BLaER1 treated with 17β-estradiol and CSF1 and Interleukin-3, amounts not matched to agents 10 nM and 100 nM (cell line): ENCODE measurements around the gene SPOUT1.

Source experiments
- H3K27ac ChIP-seq, 11 experiments: shearing (Covaris generic); formaldehyde crosslinking; 2 replicates each; pipeline ENCODE4 v1.8.1; 2022
- H3K27me3 ChIP-seq, 11 experiments: shearing (Covaris generic); formaldehyde crosslinking; 2 replicates each; pipeline ENCODE4 v1.8.1; 2022
- H3K36me3 ChIP-seq, 11 experiments: shearing (Covaris generic); formaldehyde crosslinking; 2 replicates each; pipeline ENCODE4 v1.8.1; 2022
- H3K4me1 ChIP-seq, 10 experiments: shearing (Covaris generic); formaldehyde crosslinking; 2 replicates each; pipeline ENCODE4 v1.8.1; 2022
- H3K4me2 ChIP-seq, 11 experiments: shearing (Covaris generic); formaldehyde crosslinking; 2 replicates each; pipeline ENCODE4 v1.8.1; 2022
- H3K4me3 ChIP-seq, 10 experiments: shearing (Covaris generic); formaldehyde crosslinking; 2 replicates each; pipeline ENCODE4 v1.8.1; 2022
- H3K9ac ChIP-seq, 11 experiments: shearing (Covaris generic); formaldehyde crosslinking; 2 replicates each; pipeline ENCODE4 v1.8.1; 2022
- H3K9me3 ChIP-seq, 11 experiments: shearing (Covaris generic); formaldehyde crosslinking; replicated peaks in 1 of 11; 2 replicates each; pipeline ENCODE4 v1.8.1; 2022
- H4K20me1 ChIP-seq, 11 experiments: shearing (Covaris generic); formaldehyde crosslinking; 2 replicates each; pipeline ENCODE4 v1.8.1; 2022
- Cebpa-rat ChIP-seq, 11 experiments: shearing (Covaris generic); IDR thresholded peaks; 2 replicates each; pipeline ENCODE4 v1.8.1; 2022

SPOUT1 gene

GRCh38 chr9:128818839-128819715, 10.5 kb downstream of the SPOUT1 start:
- Histone ChIP-seq H3K9ac (peak overlapping the region; percentile 81 to 93 (median 89)), H3K4me3 (peak overlapping the region; percentile 76 to 94 (median 81)), H3K27me3 (no peaks in the 10 kb centered on the region), H3K4me2 (peak overlapping the region; percentile 87 to 100 (median 97)), H3K9me3 (no peaks in the 10 kb centered on the region), H4K20me1 (peaks cover 0 to 52% (median 47%) of the 10 kb centered on the region in 11 experiments; a peak in 19 of 22 replicates), H3K4me1 (peaks cover 16 to 29% (median 19%) of the 10 kb centered on the region in 10 experiments), H3K27ac (peak overlapping the region; percentile 80 to 90 (median 85)), H3K36me3 (peaks cover 31 to 44% (median 36%) of the 10 kb centered on the region in 11 experiments)
- TF ChIP-seq Cebpa-rat (IDR thresholded peaks at IDR 0.05), result no peak

DNA sequence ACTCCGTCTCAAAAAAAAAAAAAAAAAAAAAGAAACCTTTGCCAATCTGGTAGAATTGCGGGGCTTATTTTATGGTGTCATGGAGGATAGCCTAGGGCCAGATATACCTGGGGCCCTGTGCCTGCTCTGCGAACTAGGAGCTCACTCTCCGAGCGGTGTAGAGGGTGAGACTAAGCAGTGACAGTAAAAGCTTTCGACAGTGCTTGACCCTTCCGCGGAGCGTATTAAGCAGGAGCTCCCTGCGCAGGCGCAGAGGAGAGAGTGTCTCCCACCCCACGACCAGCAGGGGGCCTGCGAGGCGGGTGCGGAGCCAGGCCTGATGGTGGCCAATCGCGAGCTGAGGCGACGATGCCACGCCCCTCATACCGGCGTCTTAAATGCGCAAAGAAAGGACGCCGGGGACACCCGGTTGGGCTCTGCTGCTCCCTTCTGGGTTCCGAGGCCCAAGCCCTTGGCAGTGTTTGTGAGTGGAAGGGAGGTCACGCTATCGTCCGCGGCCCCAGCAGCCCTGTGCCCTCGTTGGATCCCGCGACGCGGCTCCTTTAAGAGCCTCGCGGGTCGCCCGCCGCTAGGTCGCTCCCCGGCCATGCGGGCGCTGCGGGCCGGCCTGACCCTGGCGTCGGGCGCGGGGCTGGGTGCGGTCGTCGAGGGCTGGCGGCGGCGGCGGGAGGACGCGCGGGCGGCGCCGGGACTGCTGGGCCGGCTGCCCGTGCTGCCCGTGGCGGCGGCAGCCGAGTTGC, 11.3 kb downstream of the SPOUT1 start, which contains the start of gene ENDOG:
Gene ENDOG (plus strand): TSS at position 402 of the 740 bp plus-strand sequence. CDS start 185 bp downstream, at position 587.
- Histone ChIP-seq H3K4me2 (peak within 1 kb of the TSS; percentile 87 to 100 (median 97)), H3K9ac (peak within 1 kb of the TSS; percentile 81 to 93 (median 89)), H3K27me3 (no peaks in the 10 kb centered on the region), H3K4me1 (peaks cover 16 to 29% (median 19%) of the 10 kb centered on the region in 10 experiments), H3K27ac (peak within 1 kb of the TSS; percentile 80 to 90 (median 85)), H3K9me3 (no peaks in the 10 kb centered on the region), H3K36me3 (peaks cover 24 to 36% (median 28%) of the 10 kb centered on the region in 11 experiments), H3K4me3 (peak within 1 kb of the TSS; percentile 76 to 94 (median 81)), H4K20me1 (peaks cover 0 to 44% (median 42%) of the 10 kb centered on the region in 11 experiments; a peak in 19 of 22 replicates)
- no peak for TF ChIP-seq Cebpa-rat (IDR thresholded peaks at IDR 0.05)

DNA sequence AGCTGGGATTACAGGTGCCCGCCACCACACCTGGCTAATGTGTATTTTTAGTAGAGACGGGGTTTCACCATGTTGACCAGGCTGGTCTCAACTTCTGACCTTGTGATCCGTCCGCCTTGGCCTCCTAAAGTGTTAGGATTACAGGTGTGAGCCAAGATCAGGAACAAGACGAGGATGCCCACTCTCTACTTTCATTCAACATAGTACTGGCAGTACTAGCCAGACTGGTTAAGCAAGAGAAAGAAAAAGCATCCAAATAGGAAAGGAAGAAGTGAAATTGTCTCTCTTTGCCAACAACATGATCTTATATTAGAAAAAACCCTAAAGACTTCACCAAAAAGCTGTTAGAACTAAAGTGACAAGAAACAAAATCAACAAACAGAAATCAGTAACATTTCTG, 18.7 kb downstream of the SPOUT1 start:
- TF ChIP-seq Cebpa-rat (IDR thresholded peaks at IDR 0.05), result no peak
- H3K36me3 ChIP-seq, result peaks cover 33 to 47% (median 42%) of the 10 kb centered on the region in 11 experiments
- no peaks in the 10 kb centered on the region for H3K9me3 ChIP-seq
- peaks cover 0 to 28% (median 0%) of the 10 kb centered on the region in 11 experiments; a peak in 4 of 22 replicates for H4K20me1 ChIP-seq
- H3K4me2 ChIP-seq, result no peak overlapping the region
- no peak overlapping the region for H3K4me3 ChIP-seq
- H3K27me3 ChIP-seq, result no peaks in the 10 kb centered on the region
- H3K27ac ChIP-seq, result no peak overlapping the region
- no peak overlapping the region for H3K9ac ChIP-seq
- H3K4me1 ChIP-seq, result peaks cover 0 to 2% (median 0%) of the 10 kb centered on the region in 10 experiments; a peak in 1 of 20 replicates

DNA sequence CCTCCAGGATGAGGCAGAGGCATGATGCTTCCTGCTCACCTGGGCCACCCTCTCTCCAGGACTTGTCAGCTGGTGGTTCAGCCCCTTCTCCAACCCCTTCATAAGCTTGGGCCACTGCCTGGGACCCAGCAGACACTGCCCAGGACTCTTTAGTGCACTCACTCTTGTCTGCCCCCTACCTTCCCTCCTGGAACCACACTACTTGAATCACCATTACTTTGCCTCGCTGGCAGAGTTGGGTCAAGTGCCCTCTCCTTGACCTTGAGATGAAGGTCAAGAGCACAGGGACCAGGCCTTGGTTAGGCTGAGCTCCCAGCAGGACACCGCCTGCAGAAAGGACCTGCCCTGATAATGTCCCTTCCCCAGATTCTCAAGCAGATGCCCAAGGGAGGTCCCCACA, 19.8 kb downstream of the SPOUT1 start:
- Histone ChIP-seq H3K27ac (no peak overlapping the region), H3K36me3 (peaks cover 44 to 57% (median 52%) of the 10 kb centered on the region in 11 experiments), H3K4me1 (peaks cover 0 to 6% (median 0%) of the 10 kb centered on the region in 10 experiments; a peak in 3 of 20 replicates), H3K4me3 (no peak overlapping the region), H3K9ac (no peak overlapping the region), H4K20me1 (peaks cover 0 to 36% (median 0%) of the 10 kb centered on the region in 11 experiments; a peak in 4 of 22 replicates), H3K27me3 (no peaks in the 10 kb centered on the region), H3K9me3 (no peaks in the 10 kb centered on the region), H3K4me2 (no peak overlapping the region)
- TF ChIP-seq Cebpa-rat (IDR thresholded peaks at IDR 0.05), result no peak

DNA sequence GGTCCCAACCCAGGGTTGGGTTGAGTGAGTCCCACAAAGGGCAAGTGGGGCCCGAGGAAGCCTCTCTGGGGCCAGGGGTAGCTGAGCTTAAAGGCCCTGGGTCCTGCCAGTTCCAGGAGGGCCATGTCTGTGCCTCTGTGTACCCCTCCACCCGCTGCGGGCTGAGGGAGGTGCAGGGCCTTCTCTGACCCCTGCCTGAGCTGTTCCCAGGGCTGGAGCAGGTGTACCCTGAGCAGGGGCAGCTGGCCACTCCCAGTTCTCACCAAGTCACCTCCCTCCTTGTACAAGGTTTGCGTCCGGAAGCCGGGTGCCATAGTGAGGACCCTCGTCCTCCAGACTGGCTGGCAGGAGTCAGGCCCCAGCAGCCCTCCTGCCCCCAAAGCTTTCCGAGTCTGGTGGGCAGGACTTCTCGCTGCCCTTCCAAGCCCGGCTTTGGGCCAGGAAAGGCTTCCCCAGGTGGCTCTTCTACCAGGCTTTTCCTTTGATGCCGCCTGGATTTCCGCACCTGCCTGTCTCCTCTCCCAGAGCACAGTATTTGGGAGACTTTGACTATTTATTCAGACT, 20.5 kb downstream of the SPOUT1 start:
- H3K27me3 ChIP-seq, result no peaks in the 10 kb centered on the region
- peaks cover 0 to 6% (median 0%) of the 10 kb centered on the region in 10 experiments; a peak in 3 of 20 replicates for H3K4me1 ChIP-seq
- no peak overlapping the region for H3K4me3 ChIP-seq
- no peak overlapping the region for H3K27ac ChIP-seq
- peaks cover 0 to 36% (median 0%) of the 10 kb centered on the region in 11 experiments; a peak in 4 of 22 replicates for H4K20me1 ChIP-seq
- peaks cover 50 to 65% (median 58%) of the 10 kb centered on the region in 11 experiments for H3K36me3 ChIP-seq
- no peaks in the 10 kb centered on the region for H3K9me3 ChIP-seq
- no peak overlapping the region for H3K9ac ChIP-seq
- TF ChIP-seq Cebpa-rat (IDR thresholded peaks at IDR 0.05), result no peak
- H3K4me2 ChIP-seq, result no peak overlapping the region

- no peaks in the 10 kb centered on the region for H3K9me3 ChIP-seq
- TF ChIP-seq Cebpa-rat (IDR thresholded peaks at IDR 0.05), result no peak
- peaks cover 0 to 38% (median 0%) of the 10 kb centered on the region in 11 experiments; a peak in 4 of 22 replicates for H4K20me1 ChIP-seq
- H3K27ac ChIP-seq, result 0 out of 22 replicates have a peak overlapping the region, but pooled peaks of 1 of the 11 experiments have one; percentile 10
- no peak overlapping the region for H3K4me2 ChIP-seq
- H3K27me3 ChIP-seq, result no peaks in the 10 kb centered on the region
- no peak overlapping the region for H3K9ac ChIP-seq
- H3K36me3 ChIP-seq, result peaks cover 55 to 70% (median 64%) of the 10 kb centered on the region in 11 experiments
- no peak overlapping the region for H3K4me3 ChIP-seq
- H3K4me1 ChIP-seq, result peaks cover 0 to 6% (median 0%) of the 10 kb centered on the region in 10 experiments; a peak in 3 of 20 replicates
Observed at GRCh38 chr9:128808543-128808942, 21.1 kb downstream of the SPOUT1 start.

- Histone ChIP-seq H3K36me3 (peaks cover 62 to 77% (median 71%) of the 10 kb centered on the region in 11 experiments), H3K4me2 (no peak overlapping the region), H3K9me3 (no peaks in the 10 kb centered on the region), H3K4me3 (no peak overlapping the region), H3K27me3 (no peaks in the 10 kb centered on the region), H3K9ac (no peak overlapping the region), H3K4me1 (peaks cover 0 to 6% (median 0%) of the 10 kb centered on the region in 10 experiments; a peak in 3 of 20 replicates), H4K20me1 (peaks cover 0 to 46% (median 0%) of the 10 kb centered on the region in 11 experiments; a peak in 5 of 22 replicates), H3K27ac (no peak overlapping the region)
- TF ChIP-seq Cebpa-rat (IDR thresholded peaks at IDR 0.05), result no peak
Observed at GRCh38 chr9:128807827-128808226, 21.8 kb downstream of the SPOUT1 start.

- Histone ChIP-seq H4K20me1 (peaks cover 0 to 48% (median 0%) of the 10 kb centered on the region in 11 experiments; a peak in 5 of 22 replicates), H3K9me3 (no peaks in the 10 kb centered on the region), H3K9ac (0 out of 22 replicates have a peak overlapping the region, but pooled peaks of 1 of the 11 experiments have one; percentile 13), H3K27me3 (no peaks in the 10 kb centered on the region), H3K4me1 (peaks cover 0 to 6% (median 0%) of the 10 kb centered on the region in 10 experiments; a peak in 2 of 20 replicates), H3K4me2 (no peak overlapping the region), H3K36me3 (peaks cover 76 to 95% (median 86%) of the 10 kb centered on the region in 11 experiments), H3K27ac (no peak overlapping the region), H3K4me3 (no peak overlapping the region)
- no peak for TF ChIP-seq Cebpa-rat (IDR thresholded peaks at IDR 0.05)
Observed at GRCh38 chr9:128805661-128806060, 23.9 kb downstream of the SPOUT1 start.
